Mesodermal cell (in vitro differentiated cells): ENCODE data around the gene FKBP1A.
A peak's percentile ranks its signal among the peaks of the same experiment; 100 is the strongest.
"Not testable (repeated sequence)": the region's sequence is repeated elsewhere in the genome, so short reads cannot be mapped to it uniquely, and the experiment has no call there.

Source experiments
- H3K27ac ChIP-seq: 2 replicates; pipeline ENCODE4 v1.7.0; 2013; ENCODE audit warnings: mild to moderate bottlenecking, low read depth, low read length, moderate library complexity; ENCODE audit not compliant: severe bottlenecking
- H3K36me3 ChIP-seq: 2 replicates; pipeline ENCODE4 v1.7.1; 2013; ENCODE audit warnings: mild to moderate bottlenecking, low read length, moderate library complexity; ENCODE audit not compliant: control insufficient read depth, insufficient read depth
- H3K4me1 ChIP-seq: one replicate; pipeline ENCODE4 v1.7.1; 2013; ENCODE audit warnings: mild to moderate bottlenecking, low read length; ENCODE audit not compliant: insufficient read depth, control insufficient read depth, poor library complexity, severe bottlenecking
- H3K4me3 ChIP-seq: 2 replicates; pipeline ENCODE4 v1.7.0; 2013; ENCODE audit warnings: low read length, control low read depth, mild to moderate bottlenecking; ENCODE audit not compliant: insufficient read depth, poor library complexity, severe bottlenecking; ENCODE audit errors: extremely low read depth
- H3K9me3 ChIP-seq: 2 replicates; pipeline ENCODE4 v1.7.1; 2013; ENCODE audit warnings: mild to moderate bottlenecking, low read length, moderate library complexity; ENCODE audit not compliant: control insufficient read depth
- WGBS, 2 experiments: methylation state at CpG; one replicate each; pipeline ENCODE4 v1.1.5; 2013; ENCODE audit warnings: missing lambda C conversion rate in 2 of 2; ENCODE audit not compliant: insufficient coverage in 2 of 2; 5-methylcytosine and 5-hydroxymethylcytosine counted together

Gene FKBP1A

DNA sequence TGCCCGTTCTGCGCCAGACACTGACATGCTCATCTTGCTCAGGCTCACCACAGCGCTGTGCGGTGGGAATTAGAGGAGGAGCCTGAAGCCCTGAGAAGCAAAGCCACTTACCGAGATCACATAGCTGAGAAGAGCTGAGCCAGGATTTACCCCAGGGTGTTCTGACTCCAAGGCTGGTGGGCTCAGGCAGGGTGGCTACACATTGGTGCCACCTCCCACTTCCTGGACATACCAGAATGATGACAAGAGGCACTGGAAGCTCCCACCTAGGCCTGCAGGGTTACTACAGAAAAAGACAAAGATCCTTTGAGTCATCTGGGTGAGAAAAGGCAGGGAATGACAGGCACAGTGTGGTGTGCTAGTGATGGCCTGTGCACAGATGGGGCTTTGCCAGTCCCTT, 24.4 kb upstream of the FKBP1A start:
- H3K9me3 ChIP-seq = peaks cover 24% of the 10 kb centered on the region
- no peaks in the 10 kb centered on the region for H3K36me3 ChIP-seq
- peak overlapping the region; percentile 80 for H3K27ac ChIP-seq
- no peak overlapping the region for H3K4me3 ChIP-seq
- WGBS, 2 experiments = 81 to 89% methylated on average over 4 to 5 of the region's 5 CpGs
- peaks cover 37% of the 10 kb centered on the region for H3K4me1 ChIP-seq

DNA sequence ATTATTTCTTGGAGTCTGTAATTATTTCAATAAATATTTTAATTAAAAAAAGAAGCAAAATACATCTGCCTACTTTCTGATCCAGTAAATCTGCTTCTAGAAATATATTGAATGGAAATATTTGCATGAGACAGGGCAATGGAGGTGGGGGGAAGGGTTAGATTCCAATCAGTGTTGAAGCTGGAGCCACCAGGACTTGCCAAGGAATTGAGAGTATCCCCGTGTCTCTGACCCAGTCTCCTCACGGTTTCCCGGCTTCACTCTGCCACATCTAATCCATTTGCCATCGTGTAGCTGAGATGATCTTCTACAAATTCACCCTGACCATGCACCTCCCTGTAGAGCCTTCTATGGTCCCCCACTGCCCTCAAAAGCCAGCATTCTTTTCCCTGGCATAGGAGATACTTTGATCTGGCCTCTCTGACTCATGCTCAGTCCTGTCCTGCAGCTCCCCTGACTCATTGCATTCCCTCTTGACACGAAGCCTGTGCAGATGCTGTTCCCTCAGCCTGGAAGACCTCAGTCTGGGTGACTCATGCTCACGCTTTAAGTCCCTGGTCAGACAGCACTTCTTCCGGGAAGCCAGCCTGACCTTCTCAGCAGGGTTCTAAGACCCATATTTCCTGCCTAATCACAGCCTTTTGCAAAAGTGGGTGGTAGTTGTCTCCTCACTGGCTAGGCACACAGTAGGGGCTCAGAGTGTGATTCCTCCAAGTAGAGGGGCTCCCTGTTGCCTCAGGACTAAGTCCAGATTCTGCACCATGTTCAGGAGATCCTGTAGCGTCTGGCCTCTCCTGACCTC, 23.0 kb upstream of the FKBP1A start:
- Histone ChIP-seq H3K36me3 (no peaks in the 10 kb centered on the region), H3K27ac (peak overlapping the region; percentile 80), H3K4me3 (no peak overlapping the region), H3K4me1 (peaks cover 37% of the 10 kb centered on the region), H3K9me3 (peaks cover 18% of the 10 kb centered on the region)
- 68 to 82% methylated on average over 7 to 8 of the region's 8 CpGs for WGBS, 2 experiments

GRCh38 chr20:1414982-1415381, 22.1 kb upstream of the FKBP1A start:
- no peaks in the 10 kb centered on the region for H3K36me3 ChIP-seq
- H3K9me3 ChIP-seq = peaks cover 10% of the 10 kb centered on the region
- H3K4me3 ChIP-seq = no peak overlapping the region
- WGBS, 2 experiments = 100% methylated on average over 1 of the region's 4 CpGs
- H3K4me1 ChIP-seq = peaks cover 37% of the 10 kb centered on the region
- H3K27ac ChIP-seq = no peak overlapping the region

DNA sequence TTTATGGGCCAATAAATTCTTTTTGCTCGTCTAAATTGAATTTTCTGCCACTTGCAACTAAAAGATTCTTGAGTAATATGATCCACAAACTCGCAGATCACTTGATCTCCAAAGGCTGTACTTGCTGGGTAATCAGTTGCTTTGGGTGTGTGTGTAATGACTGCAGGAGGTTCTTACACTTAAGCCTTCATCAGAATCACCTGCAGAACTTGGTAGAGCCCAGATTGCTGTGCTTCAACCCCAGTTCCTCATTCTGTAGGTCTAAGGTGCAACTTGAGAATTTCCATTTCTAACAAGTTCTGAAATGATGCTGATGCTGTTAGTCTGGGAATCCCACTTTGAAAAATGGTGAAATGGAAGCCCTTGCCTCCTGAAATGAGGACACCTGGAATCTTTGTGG, 12.9 kb upstream of the FKBP1A start:
- no peak overlapping the region for H3K4me3 ChIP-seq
- H3K4me1 ChIP-seq = peaks cover under 1% of the 10 kb centered on the region
- 50 to 86% methylated on average over 1 of the region's 2 CpGs for WGBS, 2 experiments
- H3K36me3 ChIP-seq = no peaks in the 10 kb centered on the region
- H3K27ac ChIP-seq = no peak overlapping the region
- peaks cover 4% of the 10 kb centered on the region for H3K9me3 ChIP-seq

- Histone ChIP-seq H3K27ac (no peak overlapping the region), H3K9me3 (peaks cover 4% of the 10 kb centered on the region), H3K36me3 (no peaks in the 10 kb centered on the region), H3K4me3 (no peak overlapping the region), H3K4me1 (peaks cover 4% of the 10 kb centered on the region)
- WGBS, 2 experiments = no CpG with 5 or more reads among the region's 1 CpG
Measured at GRCh38 chr20:1403624-1404023, 10.8 kb upstream of the FKBP1A start.

DNA sequence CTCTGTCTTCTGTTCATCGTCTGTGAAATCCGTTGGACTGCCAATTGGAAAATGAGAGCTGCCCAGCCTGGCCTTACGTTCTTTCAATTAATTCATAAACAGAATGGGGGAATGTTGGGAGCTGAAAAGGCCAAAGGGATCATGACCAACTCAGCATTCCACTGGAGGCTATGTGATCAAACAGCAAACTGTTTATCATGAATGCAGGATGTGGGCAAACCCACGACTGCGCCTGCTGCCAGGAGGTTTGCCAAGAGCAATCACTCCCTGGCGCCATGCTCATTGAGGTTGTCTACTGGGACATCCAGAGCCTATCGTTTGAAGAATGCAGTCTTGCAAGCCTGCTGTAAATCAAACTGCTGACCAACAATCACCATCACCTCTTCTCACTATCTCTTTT, 9.3 kb upstream of the FKBP1A start:
- H3K4me1 ChIP-seq = peaks cover 4% of the 10 kb centered on the region
- H3K36me3 ChIP-seq = no peaks in the 10 kb centered on the region
- 83 to 84% methylated on average over 4 to 6 of the region's 7 CpGs for WGBS, 2 experiments
- H3K4me3 ChIP-seq = no peak overlapping the region
- peaks cover 4% of the 10 kb centered on the region for H3K9me3 ChIP-seq
- H3K27ac ChIP-seq = no peak overlapping the region

DNA sequence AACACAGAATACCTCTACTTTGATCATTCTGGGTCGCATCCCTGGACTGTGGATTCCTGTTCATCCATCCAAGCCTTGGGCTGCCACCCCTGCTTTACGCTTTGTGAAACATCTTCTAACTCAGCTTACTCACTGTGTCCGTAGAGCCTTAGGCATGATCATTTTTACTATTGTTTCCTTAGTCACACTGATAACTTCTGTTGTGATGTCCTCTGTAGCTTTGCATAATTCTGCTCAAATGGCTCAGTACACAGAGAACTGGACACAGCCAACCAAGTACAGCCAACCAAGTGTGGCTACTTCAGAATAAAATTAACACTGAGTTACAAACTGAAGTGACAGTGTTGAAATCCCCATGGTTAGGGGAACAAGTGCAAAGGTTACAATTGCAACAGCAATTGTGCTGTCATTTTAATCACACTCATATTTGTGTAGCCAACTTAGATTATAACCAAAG, 8.6 kb upstream of the FKBP1A start:
- Histone ChIP-seq H3K27ac (no peak overlapping the region), H3K4me1 (peaks cover 8% of the 10 kb centered on the region), H3K9me3 (peaks cover 9% of the 10 kb centered on the region), H3K36me3 (no peaks in the 10 kb centered on the region), H3K4me3 (no peak overlapping the region)
- 100% methylated on average over 3 of the region's 3 CpGs for WGBS, 2 experiments

DNA sequence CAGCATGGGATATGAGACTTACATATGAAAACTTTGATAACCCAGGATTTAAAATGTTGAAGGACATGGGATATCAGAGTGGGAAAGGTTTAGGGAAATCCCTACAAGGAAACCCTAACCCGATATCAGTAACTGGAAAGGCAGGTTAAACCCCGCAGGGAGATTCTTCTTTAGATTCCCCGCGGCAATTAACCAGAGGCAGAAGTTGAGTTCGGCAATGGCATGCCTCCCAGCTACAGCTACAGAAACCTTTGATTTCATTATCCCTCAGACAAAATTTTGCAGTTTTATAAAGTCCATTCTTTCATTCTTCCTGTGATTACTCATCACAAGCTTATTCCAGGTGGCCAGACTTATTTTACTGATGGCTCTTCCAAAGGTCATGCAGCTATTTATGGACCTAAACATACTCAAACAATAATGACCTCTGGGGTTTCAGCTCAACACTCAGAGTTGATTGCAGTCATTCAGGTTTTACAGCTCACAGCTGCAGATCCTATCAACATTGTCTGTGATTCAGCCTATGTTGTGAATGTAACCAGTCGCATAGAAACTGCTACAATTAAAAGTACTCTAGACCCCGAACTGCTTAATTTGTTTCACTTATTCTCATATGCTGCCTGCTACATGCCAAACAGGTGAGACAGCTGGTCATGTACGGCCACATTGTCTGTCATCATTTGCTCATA, 7.0 kb upstream of the FKBP1A start:
- not testable (repeated sequence) for H3K4me3 ChIP-seq, H3K36me3 ChIP-seq, H3K4me1 ChIP-seq, H3K27ac ChIP-seq
- H3K9me3 ChIP-seq = peaks cover 10% of the 10 kb centered on the region
- WGBS, 2 experiments = 85 to 87% methylated on average over 8 of the region's 8 CpGs

GRCh38 chr20:1398185-1398584, 5.3 kb upstream of the FKBP1A start:
- H3K27ac ChIP-seq, H3K36me3 ChIP-seq, H3K4me3 ChIP-seq: not testable (repeated sequence)
- H3K4me1 ChIP-seq = peaks cover 14% of the 10 kb centered on the region
- WGBS, 2 experiments = 85 to 89% methylated on average over 7 of the region's 7 CpGs
- peaks cover 10% of the 10 kb centered on the region for H3K9me3 ChIP-seq

- H3K27ac ChIP-seq = no peak overlapping the region
Measured at GRCh38 chr20:1397710-1398109, 4.9 kb upstream of the FKBP1A start.

DNA sequence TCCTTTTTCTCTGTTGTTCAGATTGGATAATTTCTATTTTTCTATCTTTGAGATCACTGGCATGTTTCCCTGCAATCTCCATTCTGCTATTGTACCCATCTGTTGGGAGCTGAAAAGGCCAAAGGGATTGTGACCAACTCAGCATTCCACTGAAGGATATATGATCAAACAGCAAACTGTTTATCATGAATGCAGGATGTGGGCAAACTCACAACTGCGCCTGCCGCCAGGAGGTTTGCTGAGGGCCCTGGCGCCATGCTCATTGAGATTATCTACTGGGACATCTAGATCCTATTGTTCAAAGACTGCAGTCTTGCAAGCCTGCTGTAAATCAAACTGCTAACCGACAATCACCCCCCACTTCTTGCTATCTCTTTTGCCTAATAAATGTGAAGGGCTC, 3.8 kb upstream of the FKBP1A start:
- H3K4me1 ChIP-seq = peaks cover 16% of the 10 kb centered on the region
- no peak overlapping the region for H3K4me3 ChIP-seq
- no peaks in the 10 kb centered on the region for H3K36me3 ChIP-seq
- no peak overlapping the region for H3K27ac ChIP-seq
- 72 to 87% methylated on average over 3 to 4 of the region's 4 CpGs for WGBS, 2 experiments
- peaks cover 10% of the 10 kb centered on the region for H3K9me3 ChIP-seq

More at GRCh38 chr20:1397710-1398109, 4.9 kb upstream of the FKBP1A start:
- no peaks in the 10 kb centered on the region for H3K36me3 ChIP-seq
- peaks cover 16% of the 10 kb centered on the region for H3K4me1 ChIP-seq
- 100% methylated on average over 2 to 3 of the region's 4 CpGs for WGBS, 2 experiments
- peaks cover 10% of the 10 kb centered on the region for H3K9me3 ChIP-seq
- H3K4me3 ChIP-seq = no peak overlapping the region
